ENCODE results near the gene HOXC13.

HOXC13 gene

GRCh38 chr12:53941187-53941586 is 2.6 kb downstream of the HOXC13 start:
- no peak overlapping the region for H3K4me3 ChIP-seq (ENCODE audit: low read depth, low read length)
- TF ChIP-seq CTCF (IDR thresholded peaks at IDR 0.05; ENCODE audit: low read depth, low read length) = no peak

- H3K4me3 ChIP-seq (ENCODE audit: low read depth, low read length) = no peak overlapping the region
- no peak for TF ChIP-seq CTCF (IDR thresholded peaks at IDR 0.05; ENCODE audit: low read depth, low read length)
These were observed 3.1 kb downstream of the HOXC13 start for GRCh38 chr12:53941750-53942149.

GRCh38 chr12:53942467-53942997 is 3.9 kb downstream of the HOXC13 start:
- TF ChIP-seq CTCF (IDR thresholded peaks at IDR 0.05; ENCODE audit: low read depth, low read length) = no peak
- H3K4me3 ChIP-seq (ENCODE audit: low read depth, low read length) = no peak overlapping the region

- no peak overlapping the region for H3K4me3 ChIP-seq (ENCODE audit: low read depth, low read length)
- no peak for TF ChIP-seq CTCF (IDR thresholded peaks at IDR 0.05; ENCODE audit: low read depth, low read length)
These were observed 5.6 kb downstream of the HOXC13 start for GRCh38 chr12:53944209-53944608.

- TF ChIP-seq CTCF (IDR thresholded peaks at IDR 0.05; ENCODE audit: low read depth, low read length) = no peak
- no peak overlapping the region for H3K4me3 ChIP-seq (ENCODE audit: low read depth, low read length)
These were observed 6.5 kb downstream of the HOXC13 start for GRCh38 chr12:53944907-53945847.

- no peak overlapping the region for H3K4me3 ChIP-seq (ENCODE audit: low read depth, low read length)
- TF ChIP-seq CTCF (IDR thresholded peaks at IDR 0.05; ENCODE audit: low read depth, low read length) = no peak
These were observed 9.1 kb downstream of the HOXC13 start for GRCh38 chr12:53947743-53948142.

All from WI38 (cell line).